ENCODE data around the gene CRHR1. TPM values are rescaled to one million over a fixed set of nuclear protein-coding genes. Genes with fewer than 3 reads are reported as not detected.

Gene CRHR1
- total RNA-seq, 1 donor from 2014 or later = not detected

- H3K27ac Mint-ChIP-seq = no peak overlapping the region
- no peak overlapping the region for H3K4me3 Mint-ChIP-seq (ENCODE audit: low read depth)
- intact Hi-C loops (cut with micrococcal nuclease) = no loop called here
- H3K27me3 Mint-ChIP-seq (ENCODE audit: low read depth) = peaks cover 5% of the 10 kb centered on the region
- no peaks in the 10 kb centered on the region for H3K9me3 Mint-ChIP-seq
- H3K36me3 Mint-ChIP-seq (ENCODE audit: low read depth) = no peaks in the 10 kb centered on the region
- H3K4me1 Mint-ChIP-seq (ENCODE audit: low read depth) = no peaks in the 10 kb centered on the region
- no peak for DNase-seq (ENCODE audit: low spot score)
These were observed 33.2 kb upstream of the CRHR1 start for GRCh38 chr17:45750779-45751440.

- no peak overlapping the region for H3K27ac Mint-ChIP-seq
- no peak overlapping the region for H3K4me3 Mint-ChIP-seq (ENCODE audit: low read depth)
- no peak for DNase-seq (ENCODE audit: low spot score)
- no peaks in the 10 kb centered on the region for H3K4me1 Mint-ChIP-seq (ENCODE audit: low read depth)
- intact Hi-C loops (cut with micrococcal nuclease) = no loop called here
- H3K36me3 Mint-ChIP-seq (ENCODE audit: low read depth) = no peaks in the 10 kb centered on the region
- H3K9me3 Mint-ChIP-seq = no peaks in the 10 kb centered on the region
- peaks cover 5% of the 10 kb centered on the region for H3K27me3 Mint-ChIP-seq (ENCODE audit: low read depth)
These were observed 32.7 kb upstream of the CRHR1 start for GRCh38 chr17:45751466-45751865.

- no peaks in the 10 kb centered on the region for H3K9me3 Mint-ChIP-seq
- no peak overlapping the region for H3K4me3 Mint-ChIP-seq (ENCODE audit: low read depth)
- intact Hi-C loops (cut with micrococcal nuclease) = no loop called here
- peaks cover 5% of the 10 kb centered on the region for H3K27me3 Mint-ChIP-seq (ENCODE audit: low read depth)
- no peak overlapping the region for H3K27ac Mint-ChIP-seq
- no peaks in the 10 kb centered on the region for H3K36me3 Mint-ChIP-seq (ENCODE audit: low read depth)
- DNase-seq (ENCODE audit: low spot score) = no peak
- no peaks in the 10 kb centered on the region for H3K4me1 Mint-ChIP-seq (ENCODE audit: low read depth)
These were observed 31.9 kb upstream of the CRHR1 start for GRCh38 chr17:45752246-45752645.

- Mint-ChIP-seq H3K4me1 (ENCODE audit: low read depth) (no peaks in the 10 kb centered on the region), H3K9me3 (no peaks in the 10 kb centered on the region), H3K4me3 (ENCODE audit: low read depth) (no peak overlapping the region), H3K27ac (no peak overlapping the region), H3K27me3 (ENCODE audit: low read depth) (peaks cover 5% of the 10 kb centered on the region), H3K36me3 (ENCODE audit: low read depth) (no peaks in the 10 kb centered on the region)
- DNase-seq (ENCODE audit: low spot score) = no peak
- intact Hi-C loops (cut with micrococcal nuclease) = no loop called here
These were observed 30.4 kb upstream of the CRHR1 start for GRCh38 chr17:45753645-45754225.

GRCh38 chr17:45755050-45755449, 29.1 kb upstream of the CRHR1 start:
- intact Hi-C loops (cut with micrococcal nuclease) = no loop called here
- Mint-ChIP-seq H3K36me3 (ENCODE audit: low read depth) (no peaks in the 10 kb centered on the region), H3K4me3 (ENCODE audit: low read depth) (no peak overlapping the region), H3K27me3 (ENCODE audit: low read depth) (peaks cover 5% of the 10 kb centered on the region), H3K27ac (no peak overlapping the region), H3K4me1 (ENCODE audit: low read depth) (no peaks in the 10 kb centered on the region), H3K9me3 (no peaks in the 10 kb centered on the region)
- no peak for DNase-seq (ENCODE audit: low spot score)

- no peak overlapping the region for H3K27ac Mint-ChIP-seq
- peaks cover 5% of the 10 kb centered on the region for H3K27me3 Mint-ChIP-seq (ENCODE audit: low read depth)
- H3K4me1 Mint-ChIP-seq (ENCODE audit: low read depth) = no peaks in the 10 kb centered on the region
- H3K9me3 Mint-ChIP-seq = no peaks in the 10 kb centered on the region
- intact Hi-C loops (cut with micrococcal nuclease) = no loop called here
- DNase-seq (ENCODE audit: low spot score) = no peak
- H3K36me3 Mint-ChIP-seq (ENCODE audit: low read depth) = no peaks in the 10 kb centered on the region
- no peak overlapping the region for H3K4me3 Mint-ChIP-seq (ENCODE audit: low read depth)
These were observed 27.7 kb upstream of the CRHR1 start for GRCh38 chr17:45756266-45756991.

- H3K36me3 Mint-ChIP-seq (ENCODE audit: low read depth) = no peaks in the 10 kb centered on the region
- no peaks in the 10 kb centered on the region for H3K9me3 Mint-ChIP-seq
- no peak overlapping the region for H3K27ac Mint-ChIP-seq
- no peaks in the 10 kb centered on the region for H3K4me1 Mint-ChIP-seq (ENCODE audit: low read depth)
- no peak overlapping the region for H3K4me3 Mint-ChIP-seq (ENCODE audit: low read depth)
- intact Hi-C loops (cut with micrococcal nuclease) = no loop called here
- H3K27me3 Mint-ChIP-seq (ENCODE audit: low read depth) = peaks cover 5% of the 10 kb centered on the region
- DNase-seq (ENCODE audit: low spot score) = no peak
These were observed 26.5 kb upstream of the CRHR1 start for GRCh38 chr17:45757431-45758218.

- H3K36me3 Mint-ChIP-seq (ENCODE audit: low read depth) = no peaks in the 10 kb centered on the region
- peaks cover 5% of the 10 kb centered on the region for H3K27me3 Mint-ChIP-seq (ENCODE audit: low read depth)
- H3K4me1 Mint-ChIP-seq (ENCODE audit: low read depth) = no peaks in the 10 kb centered on the region
- intact Hi-C loops (cut with micrococcal nuclease) = no loop called here
- DNase-seq (ENCODE audit: low spot score) = no peak
- no peak overlapping the region for H3K27ac Mint-ChIP-seq
- H3K9me3 Mint-ChIP-seq = no peaks in the 10 kb centered on the region
- H3K4me3 Mint-ChIP-seq (ENCODE audit: low read depth) = no peak overlapping the region
These were observed 25.6 kb upstream of the CRHR1 start for GRCh38 chr17:45758544-45758943.

GRCh38 chr17:45759761-45760160, 24.4 kb upstream of the CRHR1 start:
- no peaks in the 10 kb centered on the region for H3K4me1 Mint-ChIP-seq (ENCODE audit: low read depth)
- H3K4me3 Mint-ChIP-seq (ENCODE audit: low read depth) = no peak overlapping the region
- no peak for DNase-seq (ENCODE audit: low spot score)
- peaks cover 11% of the 10 kb centered on the region for H3K27me3 Mint-ChIP-seq (ENCODE audit: low read depth)
- no peak overlapping the region for H3K27ac Mint-ChIP-seq
- no peaks in the 10 kb centered on the region for H3K9me3 Mint-ChIP-seq
- H3K36me3 Mint-ChIP-seq (ENCODE audit: low read depth) = no peaks in the 10 kb centered on the region
- intact Hi-C loops (cut with micrococcal nuclease) = no loop called here

- no peaks in the 10 kb centered on the region for H3K4me1 Mint-ChIP-seq (ENCODE audit: low read depth)
- no peak for DNase-seq (ENCODE audit: low spot score)
- no peaks in the 10 kb centered on the region for H3K9me3 Mint-ChIP-seq
- H3K36me3 Mint-ChIP-seq (ENCODE audit: low read depth) = no peaks in the 10 kb centered on the region
- intact Hi-C loops (cut with micrococcal nuclease) = no loop called here
- peaks cover 8% of the 10 kb centered on the region for H3K27me3 Mint-ChIP-seq (ENCODE audit: low read depth)
- no peak overlapping the region for H3K4me3 Mint-ChIP-seq (ENCODE audit: low read depth)
- no peak overlapping the region for H3K27ac Mint-ChIP-seq
These were observed 22.1 kb upstream of the CRHR1 start for GRCh38 chr17:45761957-45762565.

- no peak overlapping the region for H3K27ac Mint-ChIP-seq
These were observed 20.9 kb upstream of the CRHR1 start for GRCh38 chr17:45763182-45763581.

GRCh38 chr17:45764479-45764878, 19.6 kb upstream of the CRHR1 start:
- Mint-ChIP-seq H3K9me3 (no peaks in the 10 kb centered on the region), H3K4me3 (ENCODE audit: low read depth) (no peak overlapping the region), H3K27ac (no peak overlapping the region), H3K27me3 (ENCODE audit: low read depth) (peaks cover 13% of the 10 kb centered on the region), H3K4me1 (ENCODE audit: low read depth) (no peaks in the 10 kb centered on the region), H3K36me3 (ENCODE audit: low read depth) (no peaks in the 10 kb centered on the region)
- intact Hi-C loops (cut with micrococcal nuclease) = no loop called here
- DNase-seq (ENCODE audit: low spot score) = no peak

More at GRCh38 chr17:45763182-45763581, 20.9 kb upstream of the CRHR1 start:
- no peak for DNase-seq (ENCODE audit: low spot score)
- Mint-ChIP-seq H3K4me3 (ENCODE audit: low read depth) (no peak overlapping the region), H3K36me3 (ENCODE audit: low read depth) (no peaks in the 10 kb centered on the region), H3K27me3 (ENCODE audit: low read depth) (peaks cover 13% of the 10 kb centered on the region), H3K9me3 (no peaks in the 10 kb centered on the region), H3K4me1 (ENCODE audit: low read depth) (no peaks in the 10 kb centered on the region)
- intact Hi-C loops (cut with micrococcal nuclease) = no loop called here
